DOHH2 (cell line): ENCODE measurements around the gene LRRC25.
A peak's percentile ranks its signal among the peaks of the same experiment; 100 is the strongest.

Experiments used
- H3F3A ChIP-seq: fragments of 200-600 bp; sonication (generic), shearing (Covaris generic); 2 replicates; pipeline ENCODE4 v1.6.0; 2016; ENCODE audit warnings: antibody characterized with exemption, mild to moderate bottlenecking; ENCODE audit not compliant: control insufficient read depth, insufficient read depth
- H3K27ac ChIP-seq: fragments of 200-600 bp; sonication (generic); 2 replicates; pipeline ENCODE4 v1.5.1; 2014; ENCODE audit warnings: low read depth, mild to moderate bottlenecking, low read length, moderate library complexity
- H3K27me3 ChIP-seq: fragments of 200-600 bp; sonication (generic); 2 replicates; pipeline ENCODE4 v1.6.1; 2014; ENCODE audit warnings: mild to moderate bottlenecking, low read length, mixed read lengths; ENCODE audit not compliant: control insufficient read depth
- H3K36me3 ChIP-seq: fragments of 200-600 bp; sonication (generic); 2 replicates; pipeline ENCODE4 v1.6.1; 2014; ENCODE audit warnings: mild to moderate bottlenecking, low read length, moderate library complexity, mixed read lengths; ENCODE audit not compliant: control insufficient read depth
- H3K4me1 ChIP-seq: fragments of 200-600 bp; sonication (generic); 2 replicates; pipeline ENCODE4 v1.6.1; 2014; ENCODE audit warnings: mild to moderate bottlenecking, low read length, mixed read lengths; ENCODE audit not compliant: control insufficient read depth
- H3K4me2 ChIP-seq: fragments of 200-600 bp; sonication (generic); 2 replicates; pipeline ENCODE4 v1.6.0; 2014; ENCODE audit warnings: mild to moderate bottlenecking, low read length, moderate library complexity
- H3K4me3 ChIP-seq: fragments of 200-600 bp; sonication (generic); 2 replicates; pipeline ENCODE4 v1.5.1; 2014; ENCODE audit warnings: mild to moderate bottlenecking, low read length, mixed read lengths
- H3K79me2 ChIP-seq: fragments of 200-600 bp; sonication (generic); 2 replicates; pipeline ENCODE4 v1.6.1; 2014; ENCODE audit warnings: mild to moderate bottlenecking, low read length, mixed read lengths; ENCODE audit not compliant: control insufficient read depth
- H3K9me2 ChIP-seq: fragments of 200-600 bp; sonication (generic); replicated peaks from 2 replicates; pipeline ENCODE4 v1.6.1; 2014; ENCODE audit warnings: mild to moderate bottlenecking, low read length, mixed read lengths; ENCODE audit not compliant: control insufficient read depth
- H3K9me3 ChIP-seq: fragments of 200-600 bp; sonication (generic); 2 replicates; pipeline ENCODE4 v1.6.1; 2014; ENCODE audit warnings: antibody characterized with exemption, low read length, mixed read lengths; ENCODE audit not compliant: control insufficient read depth, insufficient read depth
- H4K20me1 ChIP-seq: fragments of 200-600 bp; sonication (generic); 2 replicates; pipeline ENCODE4 v1.6.0; 2014; ENCODE audit warnings: low read depth, mild to moderate bottlenecking, antibody characterized with exemption, low read length, moderate library complexity; ENCODE audit not compliant: control insufficient read depth, insufficient read depth
- EZH2phosphoT487 ChIP-seq: fragments of 200-600 bp; sonication (generic); IDR thresholded peaks from 2 replicates; pipeline ENCODE4 v1.6.1; 2017; ENCODE audit warnings: borderline replicate concordance, mild to moderate bottlenecking, antibody characterized with exemption, low read length, moderate library complexity, mixed read lengths
- TF ChIP-seq, protein P1 (sequence below): fragments of 200-600 bp; sonication (generic); IDR thresholded peaks from one replicate; pipeline ENCODE4 v1.5.1; 2014; ENCODE audit warnings: antibody characterized with exemption, mild to moderate bottlenecking, low read depth, low read length; ENCODE audit not compliant: poor library complexity, severe bottlenecking

The LRRC25 gene

DNA sequence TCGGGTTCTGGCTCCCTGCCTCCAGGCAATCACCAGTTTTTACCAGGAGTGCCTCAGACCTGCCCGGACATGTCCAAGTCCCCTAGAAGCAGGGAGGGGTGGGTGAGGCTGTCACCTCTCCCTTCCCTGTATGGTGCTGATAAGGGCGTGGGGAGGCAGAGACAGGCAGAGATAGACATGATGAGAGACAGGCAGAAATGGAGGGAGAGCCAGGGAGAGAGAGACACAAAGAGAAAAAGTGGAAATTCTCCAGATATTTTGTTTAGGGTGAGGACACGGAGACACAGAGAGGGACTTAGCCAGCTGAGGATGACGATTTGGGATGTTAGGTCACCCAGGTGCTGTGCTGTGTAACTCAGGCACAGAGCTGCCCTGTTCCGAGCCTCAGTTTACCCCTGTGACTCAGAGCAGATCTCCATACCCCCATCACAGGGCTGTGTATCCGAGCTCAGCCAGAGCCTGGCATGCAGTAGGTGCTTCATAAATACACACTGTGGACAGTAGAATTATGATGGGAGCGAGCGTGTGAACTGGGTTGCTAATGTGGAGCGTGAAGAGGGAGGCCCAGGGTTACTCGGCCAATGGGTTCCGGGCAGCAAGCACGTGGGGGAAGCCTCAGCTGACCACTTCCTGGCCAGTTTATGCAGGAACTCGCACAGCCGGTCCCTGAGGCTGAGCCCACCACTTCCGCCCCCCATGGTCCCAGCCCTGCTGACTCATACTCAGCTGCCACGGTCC, 23.4 kb downstream of the LRRC25 start:
- H3K9me2 ChIP-seq, result no peaks in the 10 kb centered on the region
- peak overlapping the region; percentile 27 for H3K4me3 ChIP-seq
- H3K27ac ChIP-seq, result no peak overlapping the region
- H3K27me3 ChIP-seq, result no peaks in the 10 kb centered on the region
- H3K36me3 ChIP-seq, result no peaks in the 10 kb centered on the region
- H3K9me3 ChIP-seq, result no peaks in the 10 kb centered on the region
- no peaks in the 10 kb centered on the region for H3K79me2 ChIP-seq
- peaks cover 16% of the 10 kb centered on the region for H3K4me1 ChIP-seq
- peak overlapping the region; percentile 72 for H3K4me2 ChIP-seq
- 0 out of 2 replicates have a peak, but pooled peaks cover 3% of the 10 kb centered on the region for H3F3A ChIP-seq
- no peaks in the 10 kb centered on the region for H4K20me1 ChIP-seq
- no peak for TF ChIP-seq EZH2phosphoT487

DNA sequence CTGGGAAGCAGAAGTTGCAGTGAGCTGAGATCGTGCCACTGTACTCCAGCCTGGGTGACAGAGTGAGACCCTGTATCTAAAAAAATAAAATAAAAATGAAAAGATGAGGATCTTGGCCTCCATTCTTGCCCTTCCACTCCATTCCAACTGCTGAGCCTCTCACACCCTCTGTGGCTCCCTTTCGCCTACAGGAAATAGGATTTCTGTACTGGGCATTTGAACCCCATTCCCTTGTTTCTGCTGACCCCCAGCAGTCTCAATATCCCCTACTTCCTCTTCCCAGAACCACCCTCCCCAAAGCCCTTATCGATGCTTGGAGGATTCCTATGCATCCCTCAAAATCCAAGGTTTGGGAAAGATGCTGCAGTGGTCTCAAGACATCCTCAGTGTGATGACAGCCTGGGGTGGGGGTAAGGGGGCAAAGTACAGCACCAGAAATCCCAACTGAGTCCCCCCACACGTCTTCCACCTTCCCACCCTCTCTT, 24.0 kb downstream of the LRRC25 start:
- Histone ChIP-seq H3K4me1 (peaks cover 16% of the 10 kb centered on the region), H3F3A (0 out of 2 replicates have a peak, but pooled peaks cover 3% of the 10 kb centered on the region), H3K27me3 (no peaks in the 10 kb centered on the region), H3K4me2 (peak overlapping the region; percentile 72), H3K4me3 (no peak overlapping the region), H3K27ac (no peak overlapping the region), H3K36me3 (no peaks in the 10 kb centered on the region), H3K9me3 (no peaks in the 10 kb centered on the region), H4K20me1 (no peaks in the 10 kb centered on the region), H3K9me2 (no peaks in the 10 kb centered on the region), H3K79me2 (no peaks in the 10 kb centered on the region)
- TF ChIP-seq, protein P1, sequence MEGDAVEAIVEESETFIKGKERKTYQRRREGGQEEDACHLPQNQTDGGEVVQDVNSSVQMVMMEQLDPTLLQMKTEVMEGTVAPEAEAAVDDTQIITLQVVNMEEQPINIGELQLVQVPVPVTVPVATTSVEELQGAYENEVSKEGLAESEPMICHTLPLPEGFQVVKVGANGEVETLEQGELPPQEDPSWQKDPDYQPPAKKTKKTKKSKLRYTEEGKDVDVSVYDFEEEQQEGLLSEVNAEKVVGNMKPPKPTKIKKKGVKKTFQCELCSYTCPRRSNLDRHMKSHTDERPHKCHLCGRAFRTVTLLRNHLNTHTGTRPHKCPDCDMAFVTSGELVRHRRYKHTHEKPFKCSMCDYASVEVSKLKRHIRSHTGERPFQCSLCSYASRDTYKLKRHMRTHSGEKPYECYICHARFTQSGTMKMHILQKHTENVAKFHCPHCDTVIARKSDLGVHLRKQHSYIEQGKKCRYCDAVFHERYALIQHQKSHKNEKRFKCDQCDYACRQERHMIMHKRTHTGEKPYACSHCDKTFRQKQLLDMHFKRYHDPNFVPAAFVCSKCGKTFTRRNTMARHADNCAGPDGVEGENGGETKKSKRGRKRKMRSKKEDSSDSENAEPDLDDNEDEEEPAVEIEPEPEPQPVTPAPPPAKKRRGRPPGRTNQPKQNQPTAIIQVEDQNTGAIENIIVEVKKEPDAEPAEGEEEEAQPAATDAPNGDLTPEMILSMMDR, result no peak
- no peak for TF ChIP-seq EZH2phosphoT487

DNA sequence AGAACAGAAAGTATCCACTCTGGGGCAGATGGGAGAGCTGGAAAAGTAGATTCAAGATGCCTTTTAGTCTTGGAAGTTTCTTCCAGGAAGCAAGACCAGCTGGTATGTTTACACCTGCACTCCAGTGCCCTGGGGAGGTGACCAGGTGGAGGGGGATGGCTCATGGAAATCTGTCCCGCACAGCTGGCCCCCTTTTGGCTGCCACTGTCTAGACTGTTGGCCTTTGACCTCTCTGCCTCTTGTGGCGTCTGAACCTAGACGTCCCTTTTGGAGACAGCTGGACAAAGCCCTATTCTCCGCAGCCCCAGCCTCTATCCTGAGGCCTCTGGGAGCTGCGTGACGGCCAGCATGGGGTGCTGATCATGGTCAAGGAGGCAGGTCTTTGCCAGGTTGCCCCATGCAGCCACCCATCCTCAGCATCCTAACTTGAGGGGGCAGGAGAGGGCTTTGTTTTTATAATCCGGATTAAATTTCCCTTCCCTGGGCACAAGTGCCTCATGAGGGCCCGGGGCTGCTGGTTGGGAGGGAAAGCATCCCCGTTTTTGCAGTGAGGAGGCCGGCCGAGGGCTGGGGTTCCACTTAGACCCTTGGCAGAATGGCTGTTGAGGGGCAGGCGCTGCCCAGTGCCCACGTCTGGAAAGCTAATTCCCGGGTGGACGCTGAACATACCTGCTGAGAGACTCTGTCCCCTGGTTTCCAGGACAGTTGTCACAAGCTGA, 28.8 kb downstream of the LRRC25 start:
- H3K27ac ChIP-seq, result no peak overlapping the region
- H3K4me1 ChIP-seq, result peaks cover 17% of the 10 kb centered on the region
- no peaks in the 10 kb centered on the region for H3K9me3 ChIP-seq
- no peaks in the 10 kb centered on the region for H3K36me3 ChIP-seq
- H3K4me2 ChIP-seq, result no peak overlapping the region
- no peak overlapping the region for H3K4me3 ChIP-seq
- no peaks in the 10 kb centered on the region for H3K9me2 ChIP-seq
- H3K79me2 ChIP-seq, result no peaks in the 10 kb centered on the region
- H3K27me3 ChIP-seq, result no peaks in the 10 kb centered on the region
- no peak for TF ChIP-seq EZH2phosphoT487
- TF ChIP-seq, protein P1, result no peak
- H4K20me1 ChIP-seq, result no peaks in the 10 kb centered on the region
- H3F3A ChIP-seq, result no peaks in the 10 kb centered on the region

DNA sequence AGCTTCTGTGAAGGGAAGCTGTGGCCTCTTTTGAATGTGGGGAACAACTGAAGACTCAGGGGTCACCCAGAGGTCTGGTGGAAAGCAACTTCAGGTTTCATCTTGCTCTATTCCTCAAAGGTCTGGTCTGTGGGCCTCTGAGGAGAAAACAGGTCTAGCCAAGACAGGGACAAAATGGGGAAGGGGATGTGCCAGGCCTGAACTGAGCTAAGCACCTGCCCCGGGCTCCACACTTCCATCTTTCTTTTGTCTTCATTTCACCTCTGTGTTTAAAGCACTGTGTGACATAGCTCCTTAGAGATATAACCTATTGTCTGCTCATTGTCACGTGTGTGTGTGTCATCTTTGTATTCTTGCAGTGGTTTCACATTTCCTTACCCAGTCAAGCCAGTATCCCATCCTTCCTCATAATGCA, 31.4 kb downstream of the LRRC25 start:
- Histone ChIP-seq H3K9me3 (no peaks in the 10 kb centered on the region), H3K4me3 (no peak overlapping the region), H3K36me3 (no peaks in the 10 kb centered on the region), H4K20me1 (no peaks in the 10 kb centered on the region), H3F3A (no peaks in the 10 kb centered on the region), H3K4me2 (no peak overlapping the region), H3K79me2 (no peaks in the 10 kb centered on the region), H3K9me2 (no peaks in the 10 kb centered on the region), H3K27ac (no peak overlapping the region), H3K4me1 (peaks cover 14% of the 10 kb centered on the region), H3K27me3 (no peaks in the 10 kb centered on the region)
- TF ChIP-seq, protein P1, result no peak
- TF ChIP-seq EZH2phosphoT487, result no peak
